Activated CD8-positive, alpha-beta T cell treated with anti-CD3 and anti-CD28 coated beads, Interleukin-2, amount 10 ng/mL, durations not matched to agents 7 days and 5 days (primary cell): ENCODE measurements around the gene GNAI3. TPM values are rescaled to one million over a fixed set of nuclear protein-coding genes. Genes with fewer than 3 reads are reported as not detected.

Source experiments
- ATAC-seq: fragments of 150-1000 bp; cut with Tn5 transposase; one replicate; pipeline ENCODE4 v1.10.0; 2021; ENCODE audit warnings: moderate library complexity
- CTCF ChIA-PET: fragments of 350-600 bp; sonication (Branson Sonifier 250); formaldehyde crosslinking; loops from one replicate; lab custom pipeline; 2021; ENCODE audit warnings: antibody characterized with exemption; lab: Charles Lee
- POLR2A ChIA-PET: fragments of 350-600 bp; sonication (Branson Sonifier 250); formaldehyde crosslinking; loops from one replicate; lab custom pipeline; 2021; ENCODE audit warnings: antibody characterized with exemption; lab: Charles Lee
- DNase-seq: peaks from one replicate; pipeline ENCODE4 v3.0.0-alpha.2; 2020
- H3K27ac Mint-ChIP-seq: one replicate; pipeline ENCODE4 v1.8.0; 2021; ENCODE audit warnings: mild to moderate bottlenecking, mixed read lengths
- H3K27me3 Mint-ChIP-seq: one replicate; pipeline ENCODE4 v1.8.0; 2021; ENCODE audit warnings: low read depth, mixed read lengths
- H3K36me3 Mint-ChIP-seq: one replicate; pipeline ENCODE4 v1.8.0; 2021; ENCODE audit warnings: low read depth, mixed read lengths
- H3K4me1 Mint-ChIP-seq: one replicate; pipeline ENCODE4 v1.8.0; 2021; ENCODE audit warnings: low read depth, mixed read lengths
- H3K4me3 Mint-ChIP-seq: one replicate; pipeline ENCODE4 v1.8.0; 2021; ENCODE audit warnings: mild to moderate bottlenecking, mixed read lengths
- H3K9me3 Mint-ChIP-seq: one replicate; pipeline ENCODE4 v1.8.0; 2022; ENCODE audit warnings: mixed read lengths; ENCODE audit not compliant: insufficient read depth
- total RNA-seq, 2 experiments: library from RNA; stranded (reverse); gene quantifications; one replicate each; pipeline ENCODE4 v1.2.3, GENCODE V29; 2021

GNAI3 gene
- total RNA-seq, 2 experiments from 2014 or later: 9.6 to 10.2 TPM

DNA sequence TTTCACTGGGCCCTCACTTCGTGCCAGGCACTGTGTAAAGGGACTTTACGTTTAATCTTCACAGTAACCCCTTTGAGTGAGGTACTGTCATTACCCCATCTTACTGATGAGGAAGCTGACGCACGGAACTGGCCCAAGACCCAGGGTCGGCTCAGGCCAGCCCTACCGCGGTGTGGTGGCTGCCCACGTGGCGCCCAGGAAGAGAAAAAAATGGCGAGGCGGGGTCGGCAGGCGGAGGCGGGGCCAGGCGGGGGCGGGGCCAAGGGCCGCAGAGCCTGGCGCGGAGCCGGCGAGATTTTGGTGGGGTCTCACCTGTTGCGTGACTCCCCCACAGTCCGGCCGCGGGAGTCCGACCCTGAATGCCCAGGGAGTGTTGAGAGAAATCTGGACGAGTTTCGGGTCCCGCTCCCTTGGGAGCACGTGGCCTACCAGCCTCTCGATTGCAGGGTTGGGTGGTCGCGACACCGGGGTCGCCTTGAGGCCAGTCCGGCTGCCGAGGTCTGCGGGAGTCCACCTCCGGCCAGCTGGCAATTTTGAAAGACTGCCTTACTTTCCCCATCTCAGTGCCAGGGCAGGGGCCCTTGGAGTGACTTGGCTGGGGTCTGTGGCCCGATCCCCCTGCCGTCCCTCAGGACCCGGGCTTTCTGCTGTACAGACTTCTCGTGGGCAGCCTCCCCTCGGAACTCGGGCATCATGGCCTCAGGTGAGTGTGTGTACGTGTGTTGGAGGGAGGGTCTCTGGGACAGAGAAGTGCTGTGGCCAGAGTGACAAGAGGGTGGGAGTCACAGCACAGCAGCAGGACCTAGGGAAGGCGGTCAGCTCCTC lies 71.4 kb downstream of the GNAI3 start, which contains the start of the genes AMPD2 and GNAT2:
TSS of gene AMPD2 (plus strand) at position 262 of the 825 bp plus-strand sequence. CDS start 1,339 bp downstream, outside the sequence.
TSS of gene GNAT2 (minus strand) at position 41 of the 825 bp plus-strand sequence. CDS start 6,746 bp downstream, outside the sequence.
- no peaks in the 10 kb centered on the region for H3K9me3 Mint-ChIP-seq
- peaks cover 10% of the 10 kb centered on the region for H3K36me3 Mint-ChIP-seq
- ChIA-PET POLR2A (interaction anchor here (0.9 to 3.9 kb wide), 5 partner anchors 17 to 364 kb away, joined by 4 to 52 read pairs (median 5); partner anchors contain the start of genes AHCYL1 and GNAI3), CTCF (interaction anchor here (0.5 to 5.1 kb wide), 13 partner anchors 10 to 365 kb away, joined by 3 to 34 read pairs (median 6); partner anchors contain the start of genes AHCYL1, CYB561D1 and GNAI3)
- no peaks in the 10 kb centered on the region for H3K27me3 Mint-ChIP-seq
- H3K27ac Mint-ChIP-seq: peak within 1 kb of the TSS; percentile 96
- ATAC-seq (peak; percentile 50), DNase-seq (peak; percentile 81)
- H3K4me1 Mint-ChIP-seq: peaks cover 69% of the 10 kb centered on the region
- H3K4me3 Mint-ChIP-seq: peak within 1 kb of the TSS; percentile 95

DNA sequence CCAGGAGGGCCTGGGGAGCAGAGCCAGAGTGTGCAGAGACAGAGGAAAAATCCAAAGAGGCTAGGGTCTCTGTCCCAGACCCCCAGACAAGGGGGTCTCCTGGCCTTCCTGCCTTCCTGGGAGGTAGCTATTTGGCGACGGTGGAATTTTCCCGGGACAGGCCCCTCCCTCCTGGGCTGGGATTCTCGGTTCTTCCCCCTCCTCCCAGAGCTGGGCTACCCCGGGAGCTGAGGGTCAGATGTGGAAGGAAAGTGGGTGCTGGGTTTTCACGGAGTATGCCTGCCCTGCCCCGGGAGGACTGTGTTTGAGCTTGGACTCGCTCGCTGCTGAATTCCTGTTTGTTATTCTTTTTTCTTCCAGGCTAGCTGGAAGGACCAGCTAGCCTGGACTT lies 72.0 kb downstream of the GNAI3 start:
- peak overlapping the region; percentile 96 for H3K27ac Mint-ChIP-seq
- no peaks in the 10 kb centered on the region for H3K9me3 Mint-ChIP-seq
- H3K4me1 Mint-ChIP-seq: peaks cover 74% of the 10 kb centered on the region
- no peak for ATAC-seq
- DNase-seq: no peak
- POLR2A ChIA-PET: interaction anchor here (0.7 to 3.9 kb wide), 7 partner anchors 9 to 364 kb away, joined by 3 to 52 read pairs (median 4); partner anchors contain the start of genes AHCYL1 and GNAI3
- H3K27me3 Mint-ChIP-seq: no peaks in the 10 kb centered on the region
- peak overlapping the region; percentile 95 for H3K4me3 Mint-ChIP-seq
- CTCF ChIA-PET: interaction anchor here (0.9 to 5.1 kb wide), 10 partner anchors 10 to 364 kb away, joined by 3 to 34 read pairs (median 7); partner anchors contain the start of genes AHCYL1, CYB561D1 and GNAI3
- H3K36me3 Mint-ChIP-seq: peaks cover 12% of the 10 kb centered on the region

DNA sequence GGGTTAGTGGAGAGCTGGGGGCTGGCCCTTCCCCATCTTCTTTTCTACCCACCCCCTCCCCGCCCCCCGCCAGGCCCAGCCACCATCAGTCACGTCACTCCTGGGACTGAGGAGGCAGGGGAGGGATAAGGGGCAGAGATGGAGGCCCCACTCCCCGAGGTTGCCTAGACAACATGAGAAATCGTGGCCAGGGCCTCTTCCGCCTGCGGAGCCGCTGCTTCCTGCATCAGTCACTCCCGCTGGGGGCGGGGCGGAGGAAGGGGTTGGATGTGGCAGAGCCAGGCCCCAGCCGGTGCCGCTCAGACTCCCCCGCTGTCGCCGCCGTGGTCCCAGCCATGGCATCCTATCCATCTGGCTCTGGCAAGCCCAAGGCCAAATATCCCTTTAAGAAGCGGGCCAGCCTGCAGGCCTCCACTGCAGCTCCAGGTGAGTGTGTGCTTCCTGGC lies 72.4 kb downstream of the GNAI3 start:
- Mint-ChIP-seq H3K27me3 (no peaks in the 10 kb centered on the region), H3K27ac (peak overlapping the region; percentile 96), H3K36me3 (peaks cover 13% of the 10 kb centered on the region), H3K4me1 (peaks cover 74% of the 10 kb centered on the region), H3K9me3 (no peaks in the 10 kb centered on the region), H3K4me3 (peak overlapping the region; percentile 95)
- ATAC-seq (peak; percentile 83), DNase-seq (peak; percentile 99)
- POLR2A ChIA-PET: interaction anchor here (0.7 to 3.9 kb wide), 6 partner anchors 8 to 363 kb away, joined by 3 to 52 read pairs (median 4); partner anchors contain the start of genes AHCYL1 and GNAI3
- CTCF ChIA-PET: interaction anchor here (0.9 to 5.1 kb wide), 10 partner anchors 10 to 364 kb away, joined by 3 to 34 read pairs (median 7); partner anchors contain the start of genes AHCYL1, CYB561D1 and GNAI3

DNA sequence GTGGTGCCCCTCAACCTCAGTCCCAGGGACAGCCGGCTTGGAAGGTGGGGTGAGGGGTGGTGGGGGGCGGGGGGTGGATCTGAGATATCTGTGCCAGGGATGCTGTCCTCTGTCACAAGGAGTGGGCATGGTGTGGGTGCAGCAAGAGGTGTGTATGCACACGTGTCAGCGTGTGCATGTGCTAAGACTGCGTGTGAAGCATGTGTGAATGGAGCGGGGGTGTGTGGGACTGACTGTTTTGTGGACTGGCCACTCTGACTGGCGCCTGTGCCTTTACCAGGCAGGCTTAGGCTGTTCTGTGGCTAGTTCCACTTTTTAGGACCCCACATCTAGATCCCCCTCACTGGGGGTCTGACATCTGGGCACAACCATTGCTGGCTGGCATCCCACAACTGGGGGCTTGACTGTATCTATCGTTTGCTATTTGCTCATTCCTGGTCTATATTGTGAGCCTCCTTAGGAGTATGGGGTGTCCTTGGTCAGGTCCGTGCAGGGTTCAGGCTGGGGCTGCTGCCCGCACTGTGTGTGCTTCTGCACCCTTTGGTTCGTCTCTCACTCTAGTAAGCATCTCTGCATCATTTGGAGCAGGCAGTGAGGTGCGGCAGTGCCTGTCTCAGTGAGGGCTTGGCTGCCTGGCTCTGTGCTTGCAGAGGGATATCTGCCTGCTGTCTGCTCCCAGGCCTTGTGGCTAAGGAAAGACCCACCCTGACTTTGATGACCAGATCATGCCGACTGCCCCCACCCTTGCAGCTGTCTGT lies 73.1 kb downstream of the GNAI3 start:
- Mint-ChIP-seq H3K27ac (peak overlapping the region; percentile 96), H3K4me3 (peak overlapping the region; percentile 95), H3K9me3 (no peaks in the 10 kb centered on the region), H3K36me3 (peaks cover 17% of the 10 kb centered on the region), H3K4me1 (peaks cover 68% of the 10 kb centered on the region), H3K27me3 (no peaks in the 10 kb centered on the region)
- peak; percentile 22 for DNase-seq
- POLR2A ChIA-PET: interaction anchor here (0.9 to 3.9 kb wide), 3 partner anchors 13 to 75 kb away, joined by 3 to 52 read pairs (median 4); partner anchors contain the start of gene GNAI3
- peak; percentile 5 for ATAC-seq
- CTCF ChIA-PET: interaction anchor here (5.1 to 11.1 kb wide), 2 partner anchors 17 to 76 kb away, joined by 34 to 129 read pairs; no protein-coding TSS in a partner anchor

DNA sequence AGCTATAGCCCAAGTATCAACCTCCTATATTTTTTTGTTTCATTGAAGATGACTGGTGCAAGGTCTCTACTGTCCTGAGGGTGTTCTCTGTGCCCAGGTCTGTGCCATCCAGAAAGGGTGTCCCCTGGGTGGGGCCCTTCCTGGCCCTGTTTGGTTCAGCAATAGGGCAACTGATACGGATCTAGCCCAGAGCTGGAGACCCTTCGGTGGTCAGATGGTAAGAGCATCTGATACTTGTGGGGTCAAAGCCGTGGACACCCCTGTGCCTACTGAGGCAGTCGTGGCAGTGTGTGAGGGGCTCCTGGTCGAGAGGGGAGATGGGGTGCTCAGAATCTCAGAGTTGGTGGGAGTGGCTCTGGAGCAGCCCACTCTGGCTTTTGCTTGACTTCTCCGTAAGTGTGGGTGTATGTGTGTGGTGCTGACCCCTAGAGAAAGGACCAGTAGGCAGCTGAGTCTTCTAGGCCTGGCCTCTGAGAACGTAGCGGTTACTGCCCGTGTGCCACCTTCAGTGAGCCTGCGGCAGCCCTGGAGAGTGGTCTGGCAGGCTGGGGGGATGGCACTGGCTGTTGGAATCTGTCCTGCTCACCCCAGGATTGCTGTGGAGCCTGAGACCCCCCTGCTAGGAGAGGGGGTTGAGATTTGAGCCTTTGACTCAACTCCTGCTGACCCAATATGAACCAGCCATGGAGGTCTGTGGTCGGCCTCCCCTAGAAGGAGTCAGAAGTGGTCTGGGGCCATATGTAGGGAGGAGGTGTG lies 73.9 kb downstream of the GNAI3 start:
- H3K4me1 Mint-ChIP-seq: peaks cover 61% of the 10 kb centered on the region
- POLR2A ChIA-PET: interaction anchor here (0.9 to 3.9 kb wide), 3 partner anchors 73 to 76 kb away, joined by 3 to 52 read pairs (median 20); partner anchors contain the start of gene GNAI3
- no peaks in the 10 kb centered on the region for H3K27me3 Mint-ChIP-seq
- peak overlapping the region; percentile 96 for H3K27ac Mint-ChIP-seq
- no peak for ATAC-seq
- H3K4me3 Mint-ChIP-seq: peak overlapping the region; percentile 95
- no peaks in the 10 kb centered on the region for H3K9me3 Mint-ChIP-seq
- peaks cover 18% of the 10 kb centered on the region for H3K36me3 Mint-ChIP-seq
- CTCF ChIA-PET: interaction anchor here (0.6 to 11.1 kb wide), 2 partner anchors 17 to 75 kb away, joined by 3 to 129 read pairs; no protein-coding TSS in a partner anchor
- peak; percentile 18 for DNase-seq

DNA sequence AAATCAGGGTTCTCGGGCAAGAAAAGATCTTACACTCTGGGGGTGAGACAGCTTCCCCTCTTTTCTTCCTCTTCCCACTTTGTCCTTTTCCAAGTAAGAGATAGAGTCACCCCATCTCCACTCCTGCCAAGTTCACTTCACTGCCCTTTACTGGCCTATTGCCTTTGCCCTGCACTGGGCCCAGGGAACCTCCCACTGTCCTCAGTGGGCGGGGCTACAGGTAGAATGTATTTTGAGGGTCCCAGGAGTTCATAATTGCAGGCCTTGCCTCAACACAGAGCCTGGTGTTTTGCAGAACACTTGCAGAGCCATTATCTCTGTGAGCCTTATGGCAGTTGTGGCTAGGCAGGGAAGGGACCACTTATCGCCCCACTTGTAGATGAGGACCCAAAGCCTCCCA lies 74.5 kb downstream of the GNAI3 start:
- Mint-ChIP-seq H3K9me3 (no peaks in the 10 kb centered on the region), H3K4me3 (peak overlapping the region; percentile 95), H3K4me1 (peaks cover 57% of the 10 kb centered on the region), H3K36me3 (peaks cover 24% of the 10 kb centered on the region), H3K27me3 (no peaks in the 10 kb centered on the region), H3K27ac (peak overlapping the region; percentile 96)
- POLR2A ChIA-PET: interaction anchor here (1.9 kb wide), 1 partner anchor 74 kb away, joined by 20 read pairs; the partner anchor contains the start of gene GNAI3
- CTCF ChIA-PET: interaction anchor here (0.6 to 11.1 kb wide), 4 partner anchors 16 to 90 kb away, joined by 3 to 129 read pairs (median 16); no protein-coding TSS in a partner anchor
- ATAC-seq (no peak), DNase-seq (peak; percentile 21)

DNA sequence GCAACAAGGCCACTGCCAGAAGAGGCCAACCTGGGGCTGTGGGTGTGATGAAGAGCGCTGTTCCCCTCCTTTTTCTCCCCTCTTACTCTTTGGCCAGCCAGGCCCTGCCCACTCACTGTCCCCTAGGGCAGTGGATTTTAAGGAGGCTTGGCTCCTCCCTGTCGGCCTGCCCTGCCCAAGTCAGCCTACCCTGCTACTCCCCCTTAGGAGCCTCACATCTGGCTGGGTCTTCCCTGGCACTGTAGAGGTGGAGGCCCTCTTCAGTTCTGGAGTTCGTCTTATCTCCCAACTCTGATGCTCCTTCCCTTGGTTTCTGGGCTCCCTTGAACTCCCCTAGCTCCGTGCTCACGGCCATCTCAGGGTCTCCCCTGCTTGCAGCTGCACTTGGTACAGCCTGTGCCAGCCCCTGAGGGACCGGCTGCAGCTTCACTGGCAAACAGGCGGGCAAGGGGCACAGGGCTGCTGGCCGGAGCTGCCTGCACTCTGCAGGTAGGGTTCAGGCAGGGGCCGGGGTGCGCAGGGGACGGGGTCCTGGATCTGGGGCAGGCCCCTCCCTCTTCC lies 75.3 kb downstream of the GNAI3 start:
- peaks cover 52% of the 10 kb centered on the region for H3K4me1 Mint-ChIP-seq
- peaks cover 30% of the 10 kb centered on the region for H3K36me3 Mint-ChIP-seq
- ChIA-PET CTCF (interaction anchor here (1.2 to 11.1 kb wide), 7 partner anchors 15 to 361 kb away, joined by 3 to 129 read pairs (median 8); partner anchors contain the start of genes AHCYL1 and GNAI3), POLR2A (interaction anchor here (1.2 to 1.9 kb wide), 4 partner anchors 11 to 77 kb away, joined by 5 to 20 read pairs (median 8); partner anchors contain the start of gene GNAI3)
- H3K27me3 Mint-ChIP-seq: no peaks in the 10 kb centered on the region
- peak overlapping the region; percentile 96 for H3K27ac Mint-ChIP-seq
- DNase-seq (peak; percentile 24), ATAC-seq (no peak)
- peak overlapping the region; percentile 95 for H3K4me3 Mint-ChIP-seq
- no peaks in the 10 kb centered on the region for H3K9me3 Mint-ChIP-seq

DNA sequence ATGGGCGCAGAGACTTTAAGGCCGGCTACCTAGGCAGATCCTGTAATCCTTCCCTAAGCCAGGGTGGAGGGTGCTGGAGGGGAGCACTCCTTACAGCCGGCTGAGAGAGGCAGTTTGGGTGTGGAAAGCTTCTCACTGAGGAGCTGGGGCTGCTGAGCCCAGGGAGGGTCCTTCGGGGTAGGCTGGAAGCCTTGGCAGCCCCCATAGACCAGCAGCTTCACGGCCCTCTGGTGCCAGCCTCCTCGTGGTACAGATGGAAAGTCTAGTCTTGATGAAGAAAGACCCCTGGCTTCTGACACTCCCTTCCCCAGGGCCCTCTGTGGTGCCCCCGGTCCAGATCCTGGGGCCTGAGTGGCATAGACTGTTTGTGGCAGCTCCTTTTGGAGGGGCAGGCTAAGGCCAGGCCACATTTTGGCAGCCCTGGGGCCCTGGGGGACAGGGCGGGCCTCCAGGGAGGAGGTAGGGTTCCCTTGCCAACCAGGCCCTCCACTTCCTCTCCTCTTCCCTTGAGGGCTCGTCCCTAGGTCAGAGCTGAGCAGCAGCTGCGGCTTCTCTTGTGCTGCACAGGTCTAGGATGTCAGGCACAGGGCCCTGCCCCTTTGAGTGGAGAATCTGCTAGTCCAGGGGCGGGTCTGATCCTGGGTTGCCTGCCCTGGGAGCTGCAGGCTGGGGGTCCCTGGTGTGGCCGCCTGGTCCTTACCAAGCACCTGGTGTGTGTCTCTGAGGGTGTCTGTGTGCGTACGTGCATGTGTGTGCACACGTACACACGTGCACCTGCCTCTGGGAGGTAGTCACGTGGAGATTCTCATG lies 76.0 kb downstream of the GNAI3 start:
- POLR2A ChIA-PET: interaction anchor here (1.2 to 1.9 kb wide), 4 partner anchors 11 to 78 kb away, joined by 5 to 20 read pairs (median 8); partner anchors contain the start of gene GNAI3

DNA sequence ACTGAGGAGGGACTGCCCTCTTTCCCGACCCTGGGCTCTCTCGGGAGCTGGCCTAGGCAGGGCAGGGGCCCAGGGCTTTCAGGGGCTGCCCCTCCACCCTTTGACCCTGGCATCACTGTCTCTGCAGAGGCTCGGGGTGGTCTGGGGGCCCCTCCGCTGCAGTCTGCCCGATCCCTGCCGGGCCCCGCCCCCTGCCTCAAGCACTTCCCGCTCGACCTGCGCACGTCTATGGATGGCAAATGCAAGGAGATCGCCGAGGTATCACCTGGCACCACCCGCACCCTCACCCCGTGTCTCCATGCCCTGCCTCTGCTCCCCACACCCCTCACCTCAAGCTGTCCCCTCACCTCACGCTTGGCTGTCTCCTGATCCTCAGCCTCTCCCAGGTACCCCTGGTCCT lies 76.8 kb downstream of the GNAI3 start:
- ChIA-PET CTCF (interaction anchor here (0.6 to 11.1 kb wide), 9 partner anchors 14 to 151 kb away, joined by 3 to 129 read pairs (median 5); partner anchors contain the start of gene GNAI3), POLR2A (interaction anchor here (0.6 to 1.8 kb wide), 5 partner anchors 10 to 451 kb away, joined by 3 to 8 read pairs (median 5); partner anchors contain the start of gene GNAI3)
- no peak for ATAC-seq
- H3K27ac Mint-ChIP-seq: peak overlapping the region; percentile 96
- no peak overlapping the region for H3K4me3 Mint-ChIP-seq
- H3K27me3 Mint-ChIP-seq: no peaks in the 10 kb centered on the region
- no peaks in the 10 kb centered on the region for H3K9me3 Mint-ChIP-seq
- peak; percentile 17 for DNase-seq
- H3K36me3 Mint-ChIP-seq: peaks cover 42% of the 10 kb centered on the region
- peaks cover 44% of the 10 kb centered on the region for H3K4me1 Mint-ChIP-seq

More for the DNA sequence above, 76.0 kb downstream of the GNAI3 start:
- H3K4me3 Mint-ChIP-seq: peak overlapping the region; percentile 95
- H3K4me1 Mint-ChIP-seq: peaks cover 44% of the 10 kb centered on the region
- CTCF ChIA-PET: interaction anchor here (0.9 to 11.1 kb wide), 10 partner anchors 13 to 360 kb away, joined by 3 to 129 read pairs (median 6); partner anchors contain the start of genes AHCYL1 and GNAI3
- DNase-seq (peak; percentile 54), ATAC-seq (peak; percentile 3)
- no peaks in the 10 kb centered on the region for H3K27me3 Mint-ChIP-seq
- H3K36me3 Mint-ChIP-seq: peaks cover 34% of the 10 kb centered on the region
- peak overlapping the region; percentile 96 for H3K27ac Mint-ChIP-seq
- no peaks in the 10 kb centered on the region for H3K9me3 Mint-ChIP-seq
